Activated naive CD8-positive, alpha-beta T cell treated with anti-CD3 and anti-CD28 coated beads, Interleukin-2, amount 10 ng/mL, durations not matched to agents 7 days and 5 days (primary cell): Measurements from ENCODE around the gene COPE. TPM values are rescaled to one million over a fixed set of nuclear protein-coding genes. Genes with fewer than 3 reads are reported as not detected.

Experiments
- ATAC-seq: fragments of 150-1000 bp; cut with Tn5 transposase; one replicate; pipeline ENCODE4 v1.10.0; 2021; ENCODE audit warnings: low read depth, moderate library complexity
- POLR2A ChIA-PET: fragments of 350-600 bp; sonication (Branson Sonifier 250); formaldehyde crosslinking; loops from one replicate; lab custom pipeline; 2021; ENCODE audit warnings: antibody characterized with exemption; lab: Charles Lee
- DNase-seq: peaks from one replicate; pipeline ENCODE4 v3.0.0; 2021
- H3K27ac Mint-ChIP-seq: one replicate; pipeline ENCODE4 v1.8.0; 2022; ENCODE audit warnings: mild to moderate bottlenecking, mixed read lengths
- H3K27me3 Mint-ChIP-seq: one replicate; pipeline ENCODE4 v1.8.0; 2022; ENCODE audit warnings: mild to moderate bottlenecking, moderate library complexity, mixed read lengths
- H3K36me3 Mint-ChIP-seq: one replicate; pipeline ENCODE4 v1.8.0; 2021; ENCODE audit warnings: mild to moderate bottlenecking, mixed read lengths
- H3K4me1 Mint-ChIP-seq: one replicate; pipeline ENCODE4 v1.8.0; 2021; ENCODE audit warnings: mixed read lengths
- H3K4me3 Mint-ChIP-seq: one replicate; pipeline ENCODE4 v1.8.0; 2022; ENCODE audit warnings: mild to moderate bottlenecking, moderate library complexity, mixed read lengths
- H3K9me3 Mint-ChIP-seq: one replicate; pipeline ENCODE4 v1.8.0; 2021; ENCODE audit warnings: mixed read lengths
- total RNA-seq, 2 experiments: library from RNA; stranded (reverse); gene quantifications; one replicate each; pipeline ENCODE4 v1.2.3, GENCODE V29; 2021

The COPE gene
- total RNA-seq, 2 experiments from 2014 or later, result 209 to 213 TPM

DNA sequence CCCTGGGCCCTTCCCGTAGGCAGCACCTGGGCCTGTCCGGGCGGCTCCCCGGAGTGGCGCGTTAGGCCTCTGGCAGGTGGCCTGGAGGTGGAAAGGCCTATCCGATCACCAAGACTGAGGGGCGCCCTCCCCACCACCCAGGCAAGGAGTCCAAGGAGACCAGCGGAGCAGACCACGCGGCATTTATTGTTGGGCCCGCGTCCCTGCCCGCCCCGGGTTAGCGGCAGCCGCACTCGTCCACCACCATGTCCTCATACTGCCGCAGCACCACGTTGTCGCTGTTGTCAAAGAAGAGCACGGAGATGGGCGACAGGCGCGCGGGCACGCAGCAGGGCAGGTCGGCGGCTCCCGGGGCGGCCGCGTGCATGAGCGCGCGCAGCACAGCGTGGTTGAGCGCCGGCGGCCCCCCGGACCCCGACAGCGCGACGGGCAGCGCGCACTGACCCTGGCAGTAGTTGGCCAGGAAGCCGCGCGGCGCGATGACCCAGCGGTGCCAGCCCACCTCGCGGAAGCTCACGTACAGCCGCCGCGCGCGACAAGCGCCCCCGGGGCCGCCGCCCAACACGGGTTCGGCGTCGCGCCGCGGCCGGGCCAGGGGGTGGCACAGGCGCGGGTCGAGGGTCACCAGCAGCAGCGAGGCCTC, 50.7 kb downstream of the COPE start:
- Mint-ChIP-seq H3K27ac (no peak overlapping the region), H3K9me3 (no peaks in the 10 kb centered on the region), H3K4me1 (peaks cover 3% of the 10 kb centered on the region), H3K4me3 (no peak overlapping the region), H3K27me3 (peaks cover 3% of the 10 kb centered on the region), H3K36me3 (peaks cover 14% of the 10 kb centered on the region)
- POLR2A ChIA-PET, result no interaction called here
- DNase-seq, result no peak
- no peak for ATAC-seq

GRCh38 chr19:18867751-18868150, 51.4 kb downstream of the COPE start:
- H3K4me3 Mint-ChIP-seq, result no peak overlapping the region
- no peak overlapping the region for H3K27ac Mint-ChIP-seq
- peaks cover 14% of the 10 kb centered on the region for H3K36me3 Mint-ChIP-seq
- H3K4me1 Mint-ChIP-seq, result peaks cover 3% of the 10 kb centered on the region
- ATAC-seq (no peak), DNase-seq (no peak)
- POLR2A ChIA-PET, result no interaction called here
- no peaks in the 10 kb centered on the region for H3K9me3 Mint-ChIP-seq
- peaks cover 3% of the 10 kb centered on the region for H3K27me3 Mint-ChIP-seq

DNA sequence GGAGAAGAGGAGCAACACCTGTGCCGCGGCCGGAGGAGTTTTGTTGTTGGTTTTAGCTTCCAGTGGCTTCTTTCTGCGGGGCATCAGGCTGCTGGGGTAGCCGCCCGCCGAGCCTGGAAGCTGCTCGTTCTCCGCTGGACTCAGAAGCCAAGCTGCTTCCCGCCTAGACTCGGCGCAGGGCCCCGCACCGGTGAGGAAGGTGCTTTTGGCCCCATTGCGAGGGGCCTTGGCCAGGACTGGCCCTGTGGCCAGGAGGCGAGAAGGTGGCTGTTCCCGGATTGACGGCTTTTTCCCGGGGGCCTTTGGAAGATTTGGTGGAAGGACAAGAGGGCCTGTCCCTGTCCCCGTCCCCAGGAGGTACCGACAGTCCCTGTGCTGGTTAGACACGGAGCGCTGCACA, 52.0 kb downstream of the COPE start:
- DNase-seq (no peak), ATAC-seq (no peak)
- Mint-ChIP-seq H3K27ac (no peak overlapping the region), H3K4me1 (peaks cover 3% of the 10 kb centered on the region), H3K36me3 (peaks cover 19% of the 10 kb centered on the region), H3K9me3 (no peaks in the 10 kb centered on the region), H3K27me3 (peaks cover 3% of the 10 kb centered on the region), H3K4me3 (no peak overlapping the region)
- POLR2A ChIA-PET, result no interaction called here

DNA sequence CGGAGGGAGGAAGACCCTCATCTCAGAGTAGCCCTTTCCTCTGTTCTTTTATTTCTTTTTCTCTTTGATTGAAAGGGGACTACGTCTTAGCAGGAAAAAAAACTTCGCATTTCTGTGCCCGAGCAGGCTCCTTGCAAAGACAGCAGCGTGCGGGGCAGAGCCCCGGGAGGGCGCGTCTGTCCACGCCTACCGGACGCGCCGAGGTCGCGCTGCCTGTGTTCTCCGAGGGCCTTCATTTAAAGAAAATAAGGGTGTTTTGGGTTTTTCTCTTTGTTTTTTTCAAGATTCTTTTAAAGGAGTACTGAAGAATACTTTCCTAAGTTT, 52.4 kb downstream of the COPE start:
- POLR2A ChIA-PET, result no interaction called here
- ATAC-seq, result no peak
- no peak overlapping the region for H3K27ac Mint-ChIP-seq
- peaks cover 3% of the 10 kb centered on the region for H3K4me1 Mint-ChIP-seq
- H3K9me3 Mint-ChIP-seq, result no peaks in the 10 kb centered on the region
- no peak for DNase-seq
- H3K27me3 Mint-ChIP-seq, result peaks cover 3% of the 10 kb centered on the region
- H3K36me3 Mint-ChIP-seq, result peaks cover 19% of the 10 kb centered on the region
- H3K4me3 Mint-ChIP-seq, result no peak overlapping the region

DNA sequence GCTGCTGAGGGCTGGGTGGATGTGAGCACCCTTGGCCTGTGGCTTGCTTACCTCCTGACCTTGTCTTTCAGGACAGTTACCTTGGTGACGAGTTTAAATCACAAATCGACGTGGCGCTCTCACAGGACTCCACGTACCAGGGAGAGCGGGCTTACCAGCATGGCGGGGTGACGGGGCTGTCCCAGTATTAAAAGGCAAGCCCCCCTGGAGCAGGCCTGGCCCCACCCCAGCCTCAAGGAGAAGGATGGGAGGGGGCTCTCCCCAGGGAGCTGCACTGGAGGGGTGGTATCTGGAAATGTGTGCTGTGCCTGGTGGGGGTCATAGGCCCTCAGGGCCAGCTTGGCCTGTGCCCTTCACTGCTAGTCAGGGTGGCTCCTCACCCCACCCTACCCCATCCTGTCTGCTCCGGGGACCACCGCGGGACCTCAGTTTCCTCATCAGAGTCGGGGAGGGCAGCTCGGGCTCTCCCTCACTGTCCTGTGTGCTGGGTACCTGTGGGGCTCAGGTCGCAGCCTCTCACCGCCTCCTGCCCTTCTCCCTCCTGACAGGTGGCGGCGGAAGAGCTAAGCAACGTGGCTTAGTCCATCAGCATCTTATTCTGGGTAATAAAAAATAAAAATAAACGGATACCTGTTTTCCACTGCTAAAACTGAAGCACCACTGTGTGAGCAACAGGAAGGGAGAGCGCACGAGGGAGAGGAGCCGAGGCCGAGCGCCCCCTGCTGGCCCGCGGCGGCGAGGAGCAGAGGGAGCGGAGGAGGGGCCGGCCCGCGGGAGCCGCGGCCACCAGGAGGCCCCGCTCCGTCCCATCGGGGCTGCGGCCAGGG, 53.0 kb downstream of the COPE start:
- no peak overlapping the region for H3K27ac Mint-ChIP-seq
- DNase-seq (peak; percentile 78), ATAC-seq (peak; percentile 69)
- H3K27me3 Mint-ChIP-seq, result peaks cover 3% of the 10 kb centered on the region
- H3K36me3 Mint-ChIP-seq, result peaks cover 19% of the 10 kb centered on the region
- H3K9me3 Mint-ChIP-seq, result no peaks in the 10 kb centered on the region
- POLR2A ChIA-PET, result no interaction called here
- peaks cover 3% of the 10 kb centered on the region for H3K4me1 Mint-ChIP-seq
- no peak overlapping the region for H3K4me3 Mint-ChIP-seq

- no peak for ATAC-seq
- H3K27ac Mint-ChIP-seq, result no peak overlapping the region
- H3K27me3 Mint-ChIP-seq, result no peaks in the 10 kb centered on the region
- H3K9me3 Mint-ChIP-seq, result no peaks in the 10 kb centered on the region
- no peak overlapping the region for H3K4me3 Mint-ChIP-seq
- no peaks in the 10 kb centered on the region for H3K4me1 Mint-ChIP-seq
- POLR2A ChIA-PET, result no interaction called here
- DNase-seq, result no peak
- H3K36me3 Mint-ChIP-seq, result peaks cover 22% of the 10 kb centered on the region
These were observed 53.8 kb downstream of the COPE start for GRCh38 chr19:18865106-18865972.

GRCh38 chr19:18863843-18864362, 55.3 kb downstream of the COPE start:
- POLR2A ChIA-PET, result no interaction called here
- Mint-ChIP-seq H3K9me3 (no peaks in the 10 kb centered on the region), H3K27me3 (no peaks in the 10 kb centered on the region), H3K27ac (no peak overlapping the region), H3K36me3 (peaks cover 22% of the 10 kb centered on the region), H3K4me3 (no peak overlapping the region), H3K4me1 (no peaks in the 10 kb centered on the region)
- DNase-seq (no peak), ATAC-seq (no peak)

DNA sequence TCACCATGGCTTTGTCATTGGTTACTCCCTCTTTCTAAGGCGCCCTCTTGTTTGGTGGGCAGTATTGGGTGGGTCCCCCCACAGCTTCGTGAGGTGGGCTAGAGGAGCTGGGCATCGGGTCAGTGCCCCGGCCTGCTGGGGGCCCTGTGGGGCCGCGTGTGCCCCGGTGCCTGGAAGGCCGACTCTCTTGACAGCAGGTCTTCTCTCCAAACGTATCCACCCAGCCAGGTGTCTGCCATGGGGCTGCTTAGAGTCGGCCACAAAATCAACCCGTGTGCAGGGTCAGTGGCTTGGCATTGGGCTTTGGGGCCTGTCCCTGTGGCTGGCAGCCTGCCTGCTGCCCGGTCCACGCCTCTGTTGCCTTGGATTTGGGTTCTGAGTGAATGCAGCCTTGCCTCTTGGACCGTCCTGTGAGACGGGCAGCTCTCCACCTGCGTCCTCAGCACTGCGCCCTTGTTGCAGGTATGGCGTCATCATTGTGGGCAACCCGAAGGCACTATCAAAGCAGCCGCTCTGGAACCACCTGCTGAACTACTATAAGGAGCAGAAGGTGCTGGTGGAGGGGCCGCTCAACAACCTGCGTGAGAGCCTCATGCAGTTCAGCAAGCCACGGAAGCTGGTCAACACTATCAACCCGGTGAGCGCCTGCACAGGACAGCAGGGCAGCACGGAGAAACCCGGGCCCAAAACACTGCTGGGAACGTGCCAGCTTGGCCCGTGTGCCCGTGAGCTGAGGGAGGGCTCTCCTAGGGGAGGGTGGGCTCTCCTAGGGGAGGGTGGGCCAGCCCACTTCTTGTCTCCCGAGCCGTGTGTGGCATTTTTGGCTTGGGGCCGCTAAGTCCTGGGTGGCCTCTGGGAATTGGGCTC, 56.0 kb downstream of the COPE start:
- Mint-ChIP-seq H3K4me1 (no peaks in the 10 kb centered on the region), H3K27ac (no peak overlapping the region), H3K36me3 (peaks cover 22% of the 10 kb centered on the region), H3K9me3 (no peaks in the 10 kb centered on the region), H3K27me3 (no peaks in the 10 kb centered on the region), H3K4me3 (no peak overlapping the region)
- no peak for ATAC-seq
- no peak for DNase-seq
- POLR2A ChIA-PET, result no interaction called here

DNA sequence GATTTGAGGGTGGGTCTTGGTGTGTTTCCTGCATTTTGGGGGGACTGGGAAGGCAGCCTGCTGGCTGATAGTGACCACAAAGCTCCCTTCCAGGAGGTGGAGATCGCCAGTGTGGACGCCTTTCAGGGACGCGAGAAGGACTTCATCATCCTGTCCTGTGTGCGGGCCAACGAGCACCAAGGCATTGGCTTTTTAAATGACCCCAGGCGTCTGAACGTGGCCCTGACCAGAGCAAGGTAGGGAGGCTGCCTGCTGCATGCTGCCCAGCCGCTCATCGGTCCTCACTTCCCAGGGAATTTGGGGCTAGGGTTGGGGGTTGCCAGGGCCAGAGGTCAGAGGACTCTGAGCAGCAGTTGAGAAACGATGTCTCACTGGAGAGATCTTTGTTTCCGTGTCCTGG, 57.3 kb downstream of the COPE start:
- Mint-ChIP-seq H3K27me3 (no peaks in the 10 kb centered on the region), H3K4me1 (no peaks in the 10 kb centered on the region), H3K36me3 (peaks cover 19% of the 10 kb centered on the region), H3K27ac (no peak overlapping the region), H3K9me3 (no peaks in the 10 kb centered on the region), H3K4me3 (no peak overlapping the region)
- ATAC-seq (no peak), DNase-seq (no peak)
- POLR2A ChIA-PET, result no interaction called here

- Mint-ChIP-seq H3K27me3 (no peaks in the 10 kb centered on the region), H3K4me1 (no peaks in the 10 kb centered on the region), H3K27ac (no peak overlapping the region), H3K4me3 (no peak overlapping the region), H3K9me3 (no peaks in the 10 kb centered on the region), H3K36me3 (peaks cover 17% of the 10 kb centered on the region)
- ATAC-seq (no peak), DNase-seq (no peak)
- POLR2A ChIA-PET, result no interaction called here
These were observed 58.0 kb downstream of the COPE start for GRCh38 chr19:18861235-18861634.

DNA sequence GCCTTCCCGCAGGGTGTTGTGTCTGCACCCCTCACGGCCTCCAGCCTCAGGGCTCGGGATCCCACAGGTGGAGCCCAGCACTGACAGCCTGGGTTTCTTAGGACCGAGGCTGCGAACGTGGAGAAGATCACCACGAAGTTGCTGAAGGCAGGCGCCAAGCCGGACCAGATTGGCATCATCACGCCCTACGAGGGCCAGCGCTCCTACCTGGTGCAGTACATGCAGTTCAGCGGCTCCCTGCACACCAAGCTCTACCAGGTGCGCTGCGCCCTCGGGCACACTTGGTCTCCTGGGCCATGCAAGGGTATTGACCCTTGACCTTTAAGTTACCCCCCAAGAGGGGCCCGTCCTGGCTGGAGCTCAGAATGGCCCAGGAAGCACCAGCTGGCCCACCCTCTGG, 58.5 kb downstream of the COPE start:
- no peak for DNase-seq
- Mint-ChIP-seq H3K27me3 (no peaks in the 10 kb centered on the region), H3K9me3 (no peaks in the 10 kb centered on the region), H3K4me3 (no peak overlapping the region), H3K4me1 (no peaks in the 10 kb centered on the region), H3K27ac (no peak overlapping the region), H3K36me3 (peaks cover 15% of the 10 kb centered on the region)
- no peak for ATAC-seq
- POLR2A ChIA-PET, result interaction anchor here (0.6 kb wide), 1 partner anchor 158 kb away, joined by 3 read pairs; no protein-coding TSS in a partner anchor

GRCh38 chr19:18860302-18860700, 58.9 kb downstream of the COPE start:
- no peak for ATAC-seq
- Mint-ChIP-seq H3K4me3 (no peak overlapping the region), H3K4me1 (no peaks in the 10 kb centered on the region), H3K27me3 (no peaks in the 10 kb centered on the region), H3K27ac (no peak overlapping the region), H3K36me3 (peaks cover 18% of the 10 kb centered on the region), H3K9me3 (no peaks in the 10 kb centered on the region)
- POLR2A ChIA-PET, result interaction anchor here (0.6 kb wide), 1 partner anchor 158 kb away, joined by 3 read pairs; no protein-coding TSS in a partner anchor
- DNase-seq, result no peak
